ENCODE measurements around the gene DUSP15. TPM values are rescaled to one million over a fixed set of nuclear protein-coding genes. Genes with fewer than 3 reads are reported as not detected.
"Not testable (repeated sequence)": the region's sequence is repeated elsewhere in the genome, so short reads cannot be mapped to it uniquely, and the experiment has no call there.

Gene DUSP15
- total RNA-seq, 5 donors from 2014 or later (not counting 1 experiment from before 2014, with no cell fraction given) = not detected

DNA sequence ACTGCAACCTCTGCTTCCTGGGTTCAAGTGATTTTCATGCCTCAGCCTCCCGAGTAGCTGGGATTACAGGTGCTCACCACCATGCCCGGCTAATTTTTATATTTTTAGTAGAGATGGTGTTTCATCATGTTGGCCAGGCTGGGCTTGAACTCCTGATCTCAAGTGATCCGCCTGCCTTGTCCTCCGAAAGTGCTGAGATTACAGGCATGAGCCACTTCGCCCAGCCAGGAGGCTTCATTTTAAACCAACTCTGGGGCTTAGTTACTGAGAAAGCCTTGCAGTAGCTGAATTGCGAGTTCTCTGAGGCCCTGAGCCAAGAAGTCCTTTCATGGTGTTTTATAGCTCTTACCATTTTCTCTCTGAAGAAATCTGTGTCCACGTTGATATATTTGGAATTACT, 56.2 kb downstream of the DUSP15 start:
- WGBS (ENCODE audit: insufficient coverage) = 90% methylated on average over 4 of the region's 7 CpGs
- POLR2A ChIA-PET; H3K9me3 Mint-ChIP-seq; H3K36me3 ChIP-seq (ENCODE audit: control insufficient read depth in 2 of 2, extremely low read depth in 1 of 2, insufficient read depth in 1 of 2, low read length in 1 of 2); DNase-seq; H3K4me1 Mint-ChIP-seq; H3K27me3 Mint-ChIP-seq; H3K27ac Mint-ChIP-seq; H3K36me3 Mint-ChIP-seq; H3K27ac ChIP-seq (ENCODE audit: low read length); H3K27me3 ChIP-seq (replicated peaks in 1 of 2; ENCODE audit: control insufficient read depth in 2 of 2, extremely low read depth in 1 of 2, insufficient read depth in 2 of 2, low read length in 1 of 2); ATAC-seq (replicated peaks in 1 of 4); H3K4me3 ChIP-seq (ENCODE audit: control insufficient read depth in 1 of 2, extremely low read depth in 1 of 2, low read length in 1 of 2); H3K4me1 ChIP-seq (ENCODE audit: control insufficient read depth in 1 of 2, extremely low read depth in 1 of 2, insufficient read depth in 2 of 2, low read length in 2 of 2); H3K9me3 ChIP-seq; H3K4me3 Mint-ChIP-seq: not testable (repeated sequence)
- CTCF ChIA-PET = interaction anchor here in 1 of 2 donors (0.6 kb wide), 1 partner anchor 20 kb away, joined by 3 read pairs; no protein-coding TSS in a partner anchor

DNA sequence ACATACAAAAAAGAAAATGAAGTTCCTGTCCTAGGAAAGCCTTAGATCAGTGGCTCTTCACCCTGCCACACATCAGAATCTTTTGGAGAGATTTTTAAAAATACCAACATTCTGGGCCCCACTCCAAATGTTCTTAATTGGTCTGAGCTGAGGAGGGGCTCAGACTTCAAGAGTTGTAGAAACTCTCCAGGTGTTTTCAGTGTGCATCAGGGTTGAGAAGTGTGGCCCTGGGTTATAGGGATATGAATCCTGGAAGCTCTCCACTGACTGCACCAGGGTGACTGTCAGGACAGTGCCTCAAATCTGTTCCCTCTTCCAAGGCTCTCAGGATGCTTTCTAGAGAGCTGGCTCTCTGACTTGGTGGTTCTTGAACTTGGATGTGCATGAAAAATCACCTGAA, 56.7 kb downstream of the DUSP15 start:
- ATAC-seq (replicated peaks in 1 of 4) (no peak), DNase-seq (no peak)
- no peaks in the 10 kb centered on the region for H3K36me3 ChIP-seq (ENCODE audit: control insufficient read depth in 2 of 2, extremely low read depth in 1 of 2, insufficient read depth in 1 of 2, low read length in 1 of 2)
- H3K4me3 ChIP-seq (ENCODE audit: control insufficient read depth in 1 of 2, extremely low read depth in 1 of 2, low read length in 1 of 2) = no peak overlapping the region
- no peaks in the 10 kb centered on the region for H3K27me3 ChIP-seq (replicated peaks in 1 of 2; ENCODE audit: control insufficient read depth in 2 of 2, extremely low read depth in 1 of 2, insufficient read depth in 2 of 2, low read length in 1 of 2)
- H3K36me3 Mint-ChIP-seq = no peaks in the 10 kb centered on the region
- H3K27ac Mint-ChIP-seq = no peak overlapping the region
- H3K9me3 Mint-ChIP-seq = no peaks in the 10 kb centered on the region
- no peaks in the 10 kb centered on the region for H3K9me3 ChIP-seq
- H3K4me1 ChIP-seq (ENCODE audit: control insufficient read depth in 1 of 2, extremely low read depth in 1 of 2, insufficient read depth in 2 of 2, low read length in 2 of 2) = no peaks in the 10 kb centered on the region
- no peaks in the 10 kb centered on the region for H3K4me1 Mint-ChIP-seq
- CTCF ChIA-PET = interaction anchor here in 1 of 2 donors (0.6 kb wide), 1 partner anchor 20 kb away, joined by 3 read pairs; no protein-coding TSS in a partner anchor
- H3K4me3 Mint-ChIP-seq = no peak overlapping the region
- no peak overlapping the region for H3K27ac ChIP-seq (ENCODE audit: low read length)
- no peaks in the 10 kb centered on the region for H3K27me3 Mint-ChIP-seq
- POLR2A ChIA-PET = no interaction called here

DNA sequence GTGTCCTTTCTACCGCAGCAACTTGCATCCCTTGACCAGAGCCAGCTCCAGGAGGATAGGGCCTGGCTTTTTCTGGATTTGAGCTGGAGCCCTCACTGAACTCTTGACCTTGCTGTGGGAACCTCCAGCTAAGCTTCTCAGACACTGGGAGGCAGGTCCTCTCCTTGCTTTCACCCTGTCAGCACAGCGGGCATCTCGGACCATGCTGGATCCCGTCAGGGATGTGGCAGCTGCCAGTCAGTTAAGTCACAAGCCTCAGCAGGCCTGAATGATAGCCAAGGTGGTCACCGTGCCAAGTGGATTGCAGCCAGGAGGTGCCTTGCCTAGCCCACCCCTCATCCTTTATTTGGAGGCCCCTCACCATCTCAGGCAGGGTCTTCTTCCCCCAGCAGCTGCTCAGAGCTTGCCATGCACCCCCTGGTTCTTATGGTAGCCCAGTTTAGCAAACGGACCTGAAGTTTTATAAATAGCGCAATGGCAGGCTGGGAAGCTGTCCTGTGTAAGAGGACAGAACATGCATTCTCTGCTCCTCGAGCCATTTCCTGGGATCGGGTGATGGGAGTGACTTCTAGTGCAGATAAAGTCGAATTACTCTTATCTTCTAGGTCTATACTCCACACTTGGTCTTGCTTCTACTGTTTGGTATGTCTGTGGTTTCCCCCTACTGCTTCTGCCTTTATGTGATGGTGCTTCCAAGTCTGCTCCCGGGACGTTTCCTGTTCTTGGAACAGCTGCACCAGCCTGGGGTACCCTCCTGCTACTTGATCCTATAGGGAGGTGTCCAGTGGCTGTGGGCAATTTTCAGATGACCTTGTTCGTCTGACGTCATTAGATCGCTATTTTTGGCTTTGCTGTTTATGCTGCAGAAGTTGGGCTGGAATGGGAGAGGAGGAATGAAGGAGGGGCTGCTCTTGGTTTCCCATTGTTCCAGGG, 58.3 kb downstream of the DUSP15 start:
- Histone ChIP-seq H3K27me3 (replicated peaks in 1 of 2; ENCODE audit: control insufficient read depth in 2 of 2, extremely low read depth in 1 of 2, insufficient read depth in 2 of 2, low read length in 1 of 2) (no peaks in the 10 kb centered on the region), H3K4me1 (ENCODE audit: control insufficient read depth in 1 of 2, extremely low read depth in 1 of 2, insufficient read depth in 2 of 2, low read length in 2 of 2) (no peaks in the 10 kb centered on the region), H3K27ac (ENCODE audit: low read length) (no peak overlapping the region), H3K4me3 (ENCODE audit: control insufficient read depth in 1 of 2, extremely low read depth in 1 of 2, low read length in 1 of 2) (no peak overlapping the region), H3K9me3 (no peaks in the 10 kb centered on the region), H3K36me3 (ENCODE audit: control insufficient read depth in 2 of 2, extremely low read depth in 1 of 2, insufficient read depth in 1 of 2, low read length in 1 of 2) (no peaks in the 10 kb centered on the region)
- ATAC-seq (replicated peaks in 1 of 4) (no peak), DNase-seq (no peak)
- no peak overlapping the region for H3K27ac Mint-ChIP-seq
- POLR2A ChIA-PET = no interaction called here
- H3K9me3 Mint-ChIP-seq = no peaks in the 10 kb centered on the region
- no peaks in the 10 kb centered on the region for H3K36me3 Mint-ChIP-seq
- no peaks in the 10 kb centered on the region for H3K27me3 Mint-ChIP-seq
- 90% methylated on average over 9 of the region's 15 CpGs for WGBS (ENCODE audit: insufficient coverage)
- H3K4me1 Mint-ChIP-seq = no peaks in the 10 kb centered on the region
- CTCF ChIA-PET = no interaction called here
- H3K4me3 Mint-ChIP-seq = no peak overlapping the region

DNA sequence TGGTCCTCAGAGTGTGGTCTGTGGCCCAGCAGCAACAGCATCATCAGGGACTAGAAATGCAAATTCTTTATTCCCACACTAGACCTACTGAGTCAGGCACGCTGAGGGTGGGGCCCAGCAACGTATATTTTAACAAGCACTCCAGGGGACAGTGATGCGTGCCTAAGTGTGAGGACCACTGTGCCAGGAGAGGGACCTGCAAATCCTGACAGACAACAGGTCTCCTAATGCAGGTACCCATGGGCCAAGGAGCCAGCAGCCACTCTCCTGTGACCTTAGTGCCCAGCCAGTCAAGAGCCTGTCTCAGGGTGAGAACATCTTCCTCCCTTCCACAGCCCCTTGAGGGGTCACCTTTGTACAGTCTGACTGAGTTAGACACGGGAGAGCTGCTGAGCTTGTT, 59.1 kb downstream of the DUSP15 start:
- CTCF ChIA-PET = no interaction called here
- H3K27me3 Mint-ChIP-seq = no peaks in the 10 kb centered on the region
- H3K4me3 Mint-ChIP-seq = no peak overlapping the region
- H3K27me3 ChIP-seq (replicated peaks in 1 of 2; ENCODE audit: control insufficient read depth in 2 of 2, extremely low read depth in 1 of 2, insufficient read depth in 2 of 2, low read length in 1 of 2) = no peaks in the 10 kb centered on the region
- POLR2A ChIA-PET = interaction anchor here in 1 of 2 donors (0.6 kb wide), 1 partner anchor 175 kb away, joined by 6 read pairs; no protein-coding TSS in a partner anchor
- WGBS (ENCODE audit: insufficient coverage) = 92% methylated on average over 3 of the region's 4 CpGs
- H3K36me3 ChIP-seq (ENCODE audit: control insufficient read depth in 2 of 2, extremely low read depth in 1 of 2, insufficient read depth in 1 of 2, low read length in 1 of 2) = no peaks in the 10 kb centered on the region
- peaks cover 0 to 3% (median 0%) of the 10 kb centered on the region in 3 donors for H3K4me1 Mint-ChIP-seq
- no peaks in the 10 kb centered on the region for H3K9me3 ChIP-seq
- no peaks in the 10 kb centered on the region for H3K36me3 Mint-ChIP-seq
- DNase-seq (no peak), ATAC-seq (replicated peaks in 1 of 4) (no peak)
- H3K27ac Mint-ChIP-seq = no peak overlapping the region
- no peaks in the 10 kb centered on the region for H3K4me1 ChIP-seq (ENCODE audit: control insufficient read depth in 1 of 2, extremely low read depth in 1 of 2, insufficient read depth in 2 of 2, low read length in 2 of 2)
- no peak overlapping the region for H3K27ac ChIP-seq (ENCODE audit: low read length)
- H3K4me3 ChIP-seq (ENCODE audit: control insufficient read depth in 1 of 2, extremely low read depth in 1 of 2, low read length in 1 of 2) = no peak overlapping the region
- no peaks in the 10 kb centered on the region for H3K9me3 Mint-ChIP-seq

Other genes with a start within 250 kb of the DUSP15 start
- gene COX4I2, start 232.6 kb downstream of the DUSP15 start, total RNA-seq = not detected
- 10 to 100 TPM; 26.6 to 33.8 (median 27.7) TPM for gene BCL2L1, start 147.7 kb downstream of the DUSP15 start, total RNA-seq
- 1 to 10 TPM in 4 of 5 donors, under 1 TPM in 1; 0.99 to 3.0 (median 1.4) TPM for gene TPX2, start 131.2 kb downstream of the DUSP15 start, total RNA-seq
- not detected for gene MYLK2, start 51.2 kb downstream of the DUSP15 start, total RNA-seq
- gene FOXS1, start 24.9 kb downstream of the DUSP15 start, total RNA-seq = not detected
- gene TTLL9, start 107 bp upstream of the DUSP15 start, total RNA-seq = under 1 TPM in 1 of 5 donors, not detected in 4; 0.16 TPM
- gene PDRG1, start 81.5 kb upstream of the DUSP15 start, total RNA-seq = 10 to 100 TPM in 3 of 5 donors, 1 to 10 TPM in 2; 7.5 to 14.5 (median 11.6) TPM
- not detected for gene XKR7, start 97.6 kb upstream of the DUSP15 start, total RNA-seq
- not detected for gene CCM2L, start 139.9 kb upstream of the DUSP15 start, total RNA-seq
- gene HCK, start 181.7 kb upstream of the DUSP15 start, total RNA-seq = 1 to 10 TPM in 1 of 5 donors, under 1 TPM in 4; 0.29 to 1.5 (median 0.73) TPM
- gene TM9SF4, start 239.2 kb upstream of the DUSP15 start, total RNA-seq = 10 to 100 TPM; 32.6 to 42.3 (median 38.0) TPM